ENCODE results near the gene LRRC56.

LRRC56 gene

GRCh38 chr11:528166-528814 lies 9.0 kb upstream of the LRRC56 start:
- DNase-seq: no peak

GRCh38 chr11:528815-529727 lies 8.3 kb upstream of the LRRC56 start:
- DNase-seq: no peak

- no peak for DNase-seq
Observed at GRCh38 chr11:529728-530411, 7.5 kb upstream of the LRRC56 start.

- no peak for DNase-seq
Observed at GRCh38 chr11:530960-531831, 6.1 kb upstream of the LRRC56 start.

GRCh38 chr11:531919-532526 lies 5.3 kb upstream of the LRRC56 start:
- no peak for DNase-seq

GRCh38 chr11:532527-532985 lies 4.8 kb upstream of the LRRC56 start:
- no peak for DNase-seq

- DNase-seq: no peak
Observed at GRCh38 chr11:532986-533585, 4.2 kb upstream of the LRRC56 start.

- no peak for DNase-seq
Observed at GRCh38 chr11:533586-534395, 3.5 kb upstream of the LRRC56 start.

- DNase-seq: no peak
Observed at GRCh38 chr11:534396-535209, 2.7 kb upstream of the LRRC56 start.

- peak; percentile 23 for DNase-seq
Observed at GRCh38 chr11:535210-535518, 2.2 kb upstream of the LRRC56 start.

- DNase-seq: peak; percentile 95
Observed at GRCh38 chr11:535519-536454, 1.5 kb upstream of the LRRC56 start, which contains the start of gene HRAS. Gene HRAS (minus strand): TSS chr11:535576.

- DNase-seq: no peak
Observed at GRCh38 chr11:537622-538430, 499 bp downstream of the LRRC56 start.

- no peak for DNase-seq
Observed at GRCh38 chr11:538431-539051, 1.2 kb downstream of the LRRC56 start.

GRCh38 chr11:539971-540481 lies 2.7 kb downstream of the LRRC56 start:
- DNase-seq: no peak

GRCh38 chr11:540583-541432 lies 3.5 kb downstream of the LRRC56 start:
- DNase-seq: no peak

GRCh38 chr11:541433-541885 lies 4.1 kb downstream of the LRRC56 start:
- DNase-seq: no peak

Data from stimulated activated CD4-positive, alpha-beta T cell treated with anti-CD3 and anti-CD28 coated beads, Interleukin-12 subunit alpha, Interleukin-12 subunit beta, amount 100 ng/mL, for 4 hours (primary cell).